Measurements from ENCODE around the gene CIRBP. TPM values are rescaled to one million over a fixed set of nuclear protein-coding genes. Genes with fewer than 3 reads are reported as not detected.
A peak's percentile ranks its signal among the peaks of the same experiment; 100 is the strongest.

Gene CIRBP
- total RNA-seq, 3 donors from 2014 or later (not counting 1 experiment from before 2014, with no cell fraction given), result 410 to 454 (median 440) TPM

DNA sequence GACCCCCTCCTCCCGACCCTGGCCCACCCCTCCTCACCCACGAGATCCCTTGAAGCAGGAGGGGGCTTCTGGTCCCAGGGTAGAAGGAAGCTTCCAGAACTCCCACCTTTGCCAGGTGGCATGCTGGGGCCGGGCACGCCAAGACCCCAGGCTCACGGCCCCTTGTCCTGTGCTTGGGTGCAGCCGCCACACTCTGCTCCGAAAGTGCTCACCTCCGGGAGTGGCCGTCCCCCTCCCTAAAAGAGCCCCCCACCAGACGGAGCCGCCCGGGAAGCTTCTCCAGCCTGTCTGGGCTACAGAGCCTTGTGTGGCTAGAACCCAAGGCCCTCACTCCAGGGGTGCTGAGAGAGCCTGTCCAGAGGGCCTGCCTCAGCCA lies 14.8 kb downstream of the CIRBP start:
- peaks cover 4% of the 10 kb centered on the region for H3K36me3 ChIP-seq (ENCODE audit: control insufficient read depth, insufficient read depth, low read length)
- H3K27ac ChIP-seq (ENCODE audit: low read length), result no peak overlapping the region
- DNase-seq (no peak), ATAC-seq (no peak)
- Mint-ChIP-seq H3K4me3 (no peak overlapping the region), H3K9me3 (no peaks in the 10 kb centered on the region), H3K36me3 (no peaks in the 10 kb centered on the region), H3K27me3 (ENCODE audit: low read depth in 2 of 2) (peaks cover 12 to 22% of the 10 kb centered on the region in 2 donors), H3K4me1 (peaks cover 8 to 26% of the 10 kb centered on the region in 2 donors), H3K27ac (no peak overlapping the region)
- TF ChIP-seq, protein P1, sequence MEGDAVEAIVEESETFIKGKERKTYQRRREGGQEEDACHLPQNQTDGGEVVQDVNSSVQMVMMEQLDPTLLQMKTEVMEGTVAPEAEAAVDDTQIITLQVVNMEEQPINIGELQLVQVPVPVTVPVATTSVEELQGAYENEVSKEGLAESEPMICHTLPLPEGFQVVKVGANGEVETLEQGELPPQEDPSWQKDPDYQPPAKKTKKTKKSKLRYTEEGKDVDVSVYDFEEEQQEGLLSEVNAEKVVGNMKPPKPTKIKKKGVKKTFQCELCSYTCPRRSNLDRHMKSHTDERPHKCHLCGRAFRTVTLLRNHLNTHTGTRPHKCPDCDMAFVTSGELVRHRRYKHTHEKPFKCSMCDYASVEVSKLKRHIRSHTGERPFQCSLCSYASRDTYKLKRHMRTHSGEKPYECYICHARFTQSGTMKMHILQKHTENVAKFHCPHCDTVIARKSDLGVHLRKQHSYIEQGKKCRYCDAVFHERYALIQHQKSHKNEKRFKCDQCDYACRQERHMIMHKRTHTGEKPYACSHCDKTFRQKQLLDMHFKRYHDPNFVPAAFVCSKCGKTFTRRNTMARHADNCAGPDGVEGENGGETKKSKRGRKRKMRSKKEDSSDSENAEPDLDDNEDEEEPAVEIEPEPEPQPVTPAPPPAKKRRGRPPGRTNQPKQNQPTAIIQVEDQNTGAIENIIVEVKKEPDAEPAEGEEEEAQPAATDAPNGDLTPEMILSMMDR (IDR thresholded peaks at IDR 0.05), result no peak
- H3K27me3 ChIP-seq (ENCODE audit: control insufficient read depth, insufficient read depth, low read length), result peaks cover 22% of the 10 kb centered on the region
- peaks cover 17% of the 10 kb centered on the region for H3K4me1 ChIP-seq (ENCODE audit: control insufficient read depth, insufficient read depth, low read length)
- intact Hi-C loops (cut with micrococcal nuclease), result no loop called here
- H3K4me3 ChIP-seq (ENCODE audit: low read length), result no peak overlapping the region
- no peaks in the 10 kb centered on the region for H3K9me3 ChIP-seq (ENCODE audit: control insufficient read depth, insufficient read depth, low read length)
- WGBS (ENCODE audit: insufficient coverage), result 88% methylated on average over 12 of the region's 12 CpGs

DNA sequence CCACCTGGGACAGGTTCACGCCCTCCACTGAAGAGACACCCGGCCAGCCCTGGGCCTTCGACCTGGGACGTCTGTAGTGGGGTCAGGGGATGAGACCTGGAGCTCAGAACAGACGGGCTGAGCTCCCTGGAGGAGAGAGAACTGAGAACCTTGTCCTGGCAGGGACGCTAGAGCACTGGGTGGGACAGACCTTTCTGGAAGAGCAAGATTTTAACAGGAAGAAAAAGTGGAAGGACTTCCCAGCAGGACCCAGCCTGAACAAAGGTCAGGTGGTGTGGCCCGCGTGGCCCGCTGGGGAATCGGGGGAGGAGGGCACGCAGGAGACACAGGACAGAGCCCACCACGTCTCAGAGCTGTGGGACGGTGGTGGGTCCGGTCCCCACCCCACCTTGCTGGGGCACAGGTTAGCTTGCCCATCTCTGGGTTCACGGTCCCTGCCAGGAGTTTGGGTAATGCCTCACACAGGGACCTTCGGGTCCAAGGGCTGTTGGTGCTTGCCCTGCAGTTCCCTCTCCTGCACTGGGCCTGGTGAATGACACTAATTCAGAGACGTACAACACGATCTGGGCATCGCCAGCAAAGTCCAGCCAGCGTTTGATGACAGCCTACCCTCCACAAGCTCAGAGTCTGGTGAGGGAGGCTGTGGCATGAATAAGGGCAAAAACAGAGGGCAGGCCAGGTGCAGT lies 15.3 kb downstream of the CIRBP start:
- ATAC-seq (no peak), DNase-seq (no peak)
- Mint-ChIP-seq H3K27me3 (ENCODE audit: low read depth in 2 of 2) (peaks cover 12 to 22% of the 10 kb centered on the region in 2 donors), H3K27ac (no peak overlapping the region), H3K36me3 (no peaks in the 10 kb centered on the region), H3K4me1 (peaks cover 8 to 26% of the 10 kb centered on the region in 2 donors), H3K9me3 (no peaks in the 10 kb centered on the region), H3K4me3 (peak overlapping the region; percentile 59)
- intact Hi-C loops (cut with micrococcal nuclease), result no loop called here
- TF ChIP-seq, protein P1 (IDR thresholded peaks at IDR 0.05), result no peak
- whole genome bisulfite sequencing (ENCODE audit: insufficient coverage), result 82% methylated on average over 20 of the region's 20 CpGs
- peaks cover 16% of the 10 kb centered on the region for H3K4me1 ChIP-seq (ENCODE audit: control insufficient read depth, insufficient read depth, low read length)
- H3K27me3 ChIP-seq (ENCODE audit: control insufficient read depth, insufficient read depth, low read length), result peaks cover 22% of the 10 kb centered on the region
- H3K4me3 ChIP-seq (ENCODE audit: low read length), result no peak overlapping the region
- H3K36me3 ChIP-seq (ENCODE audit: control insufficient read depth, insufficient read depth, low read length), result no peaks in the 10 kb centered on the region
- no peak overlapping the region for H3K27ac ChIP-seq (ENCODE audit: low read length)
- H3K9me3 ChIP-seq (ENCODE audit: control insufficient read depth, insufficient read depth, low read length), result no peaks in the 10 kb centered on the region

DNA sequence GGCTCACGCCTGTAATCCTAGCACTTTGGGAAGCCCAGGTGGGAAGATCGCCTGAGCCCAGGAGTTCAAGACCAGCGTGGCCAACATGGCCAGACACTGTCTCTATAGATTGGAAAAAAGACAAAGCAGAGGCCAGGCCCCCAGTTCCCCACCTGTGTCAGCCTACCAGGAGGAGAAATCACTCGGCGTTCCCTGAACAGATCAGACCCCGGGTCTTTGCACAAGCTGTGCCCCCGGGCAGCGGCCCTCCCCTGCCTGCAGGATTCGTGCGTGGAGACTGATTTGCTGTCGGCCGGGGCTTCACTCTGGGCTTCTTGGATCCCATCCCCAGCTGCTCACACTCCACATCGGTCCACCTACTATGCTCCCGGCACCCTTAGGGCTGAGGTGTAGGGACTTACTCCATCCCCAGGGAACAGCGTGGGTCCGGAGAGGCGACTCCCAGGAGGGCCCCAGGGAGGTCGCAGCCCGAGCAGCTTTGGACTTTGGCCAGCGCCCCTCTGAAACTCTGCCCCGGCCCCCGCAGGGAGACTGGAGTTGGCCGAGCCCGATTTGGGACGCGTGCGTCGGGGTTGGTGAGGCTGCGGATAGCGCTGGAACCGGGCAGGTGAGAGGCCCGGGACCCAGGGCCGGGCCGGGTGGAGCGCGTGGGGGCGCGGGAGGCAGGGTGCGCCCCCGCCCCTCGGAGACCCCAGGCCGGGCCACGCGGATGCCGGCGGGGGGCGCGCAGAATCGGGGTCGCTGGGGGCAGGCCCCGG lies 16.0 kb downstream of the CIRBP start:
- no peak overlapping the region for H3K27ac ChIP-seq (ENCODE audit: low read length)
- TF ChIP-seq, protein P1 (IDR thresholded peaks at IDR 0.05), result no peak
- Mint-ChIP-seq H3K9me3 (no peaks in the 10 kb centered on the region), H3K27ac (no peak overlapping the region), H3K4me3 (peak overlapping the region; percentile 52), H3K27me3 (ENCODE audit: low read depth in 2 of 2) (peaks cover 12 to 27% of the 10 kb centered on the region in 2 donors), H3K36me3 (no peaks in the 10 kb centered on the region), H3K4me1 (peaks cover 2 to 19% of the 10 kb centered on the region in 2 donors)
- peaks cover 22% of the 10 kb centered on the region for H3K27me3 ChIP-seq (ENCODE audit: control insufficient read depth, insufficient read depth, low read length)
- WGBS (ENCODE audit: insufficient coverage), result 20% methylated on average over 51 of the region's 51 CpGs
- H3K4me1 ChIP-seq (ENCODE audit: control insufficient read depth, insufficient read depth, low read length), result peaks cover 10% of the 10 kb centered on the region
- DNase-seq, result no peak
- H3K9me3 ChIP-seq (ENCODE audit: control insufficient read depth, insufficient read depth, low read length), result no peaks in the 10 kb centered on the region
- intact Hi-C loops (cut with micrococcal nuclease), result no loop called here
- no peaks in the 10 kb centered on the region for H3K36me3 ChIP-seq (ENCODE audit: control insufficient read depth, insufficient read depth, low read length)
- no peak overlapping the region for H3K4me3 ChIP-seq (ENCODE audit: low read length)
- no peak for ATAC-seq
